DOHH2 (cell line): ENCODE results near the gene CFAP46.

Experiments
- CTCF ChIP-seq: fragments of 200-600 bp; sonication (generic); IDR thresholded peaks from one replicate; pipeline ENCODE4 v1.5.1; 2014; ENCODE audit warnings: antibody characterized with exemption, mild to moderate bottlenecking, low read depth, low read length; ENCODE audit not compliant: poor library complexity, severe bottlenecking
- EZH2phosphoT487 ChIP-seq: fragments of 200-600 bp; sonication (generic); IDR thresholded peaks from 2 replicates; pipeline ENCODE4 v1.6.1; 2017; ENCODE audit warnings: borderline replicate concordance, mild to moderate bottlenecking, antibody characterized with exemption, low read length, moderate library complexity, mixed read lengths

GRCh38 chr10:132872658-132873057 lies 69.7 kb downstream of the CFAP46 start:
- TF ChIP-seq CTCF: no peak
- TF ChIP-seq EZH2phosphoT487: no peak
